GM18526 (cell line): ENCODE measurements around the gene APOOL.

Experiments
- POLR2A ChIP-seq: IDR thresholded peaks from 3 replicates; pipeline ENCODE4 v1.6.1; 2011; ENCODE audit not compliant: insufficient read length; ENCODE audit errors: extremely low read depth

APOOL gene, protein sequence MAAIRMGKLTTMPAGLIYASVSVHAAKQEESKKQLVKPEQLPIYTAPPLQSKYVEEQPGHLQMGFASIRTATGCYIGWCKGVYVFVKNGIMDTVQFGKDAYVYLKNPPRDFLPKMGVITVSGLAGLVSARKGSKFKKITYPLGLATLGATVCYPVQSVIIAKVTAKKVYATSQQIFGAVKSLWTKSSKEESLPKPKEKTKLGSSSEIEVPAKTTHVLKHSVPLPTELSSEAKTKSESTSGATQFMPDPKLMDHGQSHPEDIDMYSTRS

DNA sequence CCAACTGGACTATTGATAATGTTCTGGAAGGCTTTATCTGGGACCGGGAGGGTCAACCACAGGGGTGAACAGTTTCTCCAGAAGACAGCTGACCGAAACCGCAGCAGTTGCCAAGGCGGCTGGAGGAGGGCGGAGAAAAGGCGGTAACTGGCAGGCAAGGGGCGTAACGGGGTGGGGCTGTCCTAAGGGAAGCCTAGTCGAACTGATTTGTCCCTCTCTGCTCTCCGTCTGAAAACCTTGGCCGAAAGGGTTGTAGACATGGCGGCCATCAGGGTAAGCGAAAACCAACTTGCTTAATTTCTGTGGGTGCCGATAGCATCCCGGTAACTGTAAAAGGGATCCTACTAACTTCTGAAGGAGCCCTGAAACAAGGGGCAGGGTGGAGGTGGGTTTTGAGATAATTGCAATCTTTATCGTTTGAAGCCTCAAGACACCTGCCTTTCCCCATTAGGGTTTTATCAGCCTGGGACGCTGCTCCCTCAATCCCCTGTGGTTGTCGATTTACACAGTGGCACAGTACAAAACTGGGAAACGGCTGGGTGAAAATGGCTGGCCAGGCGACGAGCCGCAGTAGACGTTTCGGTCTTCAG lies at the start of gene APOOL:
APOOL (plus strand) TSS at position 223 of the 590 bp plus-strand sequence; CDS start at position 259, 36 bp downstream.
- TF ChIP-seq POLR2A = peak; percentile 32

DNA sequence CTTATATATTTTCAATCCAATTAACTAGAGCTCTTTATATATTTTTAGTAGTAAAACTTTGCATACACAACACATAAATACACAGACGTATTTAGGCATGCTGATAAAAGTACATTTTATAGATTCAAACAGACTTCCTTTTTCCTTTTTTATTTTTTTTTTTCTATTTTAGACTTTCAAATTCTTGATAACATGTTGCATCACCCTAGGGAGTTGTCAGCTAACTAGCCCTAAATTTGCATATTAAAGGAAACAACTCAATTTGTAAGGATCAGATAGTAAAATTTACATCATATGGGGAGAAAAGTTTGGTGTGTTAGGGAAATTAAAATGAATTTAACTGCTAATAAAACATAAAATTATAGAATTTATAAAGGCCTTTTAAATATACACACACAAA lies 47.4 kb upstream of the APOOL start:
- no peak for TF ChIP-seq POLR2A

DNA sequence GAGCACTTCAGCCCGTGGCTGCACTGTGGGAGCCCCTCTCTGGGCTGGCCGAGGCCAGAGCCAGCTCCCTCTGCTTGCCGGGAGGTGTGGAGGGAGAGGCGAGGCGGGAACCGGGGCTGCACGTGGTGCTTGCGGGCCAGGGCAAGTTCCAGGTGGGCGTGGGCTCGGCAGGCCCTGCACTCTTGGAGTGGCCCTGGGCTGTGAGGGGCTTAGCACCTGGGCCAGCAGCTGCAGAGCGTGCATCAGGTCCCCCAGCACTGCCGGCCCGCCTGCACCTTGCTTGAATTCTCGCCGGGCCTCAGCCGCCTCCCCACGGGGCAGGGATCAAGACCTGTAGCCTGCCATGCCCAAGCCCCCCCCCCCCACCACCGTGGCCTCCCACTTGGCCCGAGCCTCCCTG lies 28.9 kb upstream of the APOOL start:
- TF ChIP-seq POLR2A = no peak

DNA sequence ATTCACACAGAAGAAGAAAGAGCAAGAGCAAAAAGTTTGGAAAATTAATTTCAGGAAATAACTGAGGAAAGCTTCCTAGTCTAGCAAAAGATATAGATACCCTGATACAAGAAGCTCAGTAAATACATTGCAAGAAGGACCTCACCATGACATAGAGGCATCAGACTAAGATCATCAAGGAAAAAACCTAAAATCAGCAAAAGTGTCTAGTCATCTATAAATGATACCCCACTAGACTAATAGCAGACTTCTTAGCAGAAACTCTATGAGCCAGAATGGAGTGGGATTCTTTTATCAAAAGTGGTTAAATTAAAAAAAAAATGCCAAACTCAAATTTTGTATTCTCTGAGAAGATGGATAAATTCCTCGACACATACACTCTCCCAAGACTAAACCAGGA lies 10.5 kb upstream of the APOOL start:
- no peak for TF ChIP-seq POLR2A

DNA sequence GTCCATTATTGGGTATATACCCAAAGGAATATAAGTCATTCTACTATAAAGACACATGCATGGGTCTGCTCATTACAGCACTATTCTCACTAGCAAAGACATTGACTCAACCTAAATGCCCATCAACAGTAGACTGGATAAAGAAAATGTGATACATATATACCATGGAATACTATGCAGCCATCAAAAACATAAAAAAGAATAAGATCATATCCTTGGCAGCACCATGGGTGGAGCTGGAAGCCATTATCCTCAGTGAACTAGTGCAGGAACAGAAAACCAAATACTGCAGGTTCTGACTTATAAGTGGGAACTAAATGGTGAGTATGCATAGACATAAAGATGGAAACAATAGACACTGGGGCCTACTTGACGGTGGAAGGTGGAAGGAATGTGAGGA lies 2.3 kb upstream of the APOOL start:
- no peak for TF ChIP-seq POLR2A

DNA sequence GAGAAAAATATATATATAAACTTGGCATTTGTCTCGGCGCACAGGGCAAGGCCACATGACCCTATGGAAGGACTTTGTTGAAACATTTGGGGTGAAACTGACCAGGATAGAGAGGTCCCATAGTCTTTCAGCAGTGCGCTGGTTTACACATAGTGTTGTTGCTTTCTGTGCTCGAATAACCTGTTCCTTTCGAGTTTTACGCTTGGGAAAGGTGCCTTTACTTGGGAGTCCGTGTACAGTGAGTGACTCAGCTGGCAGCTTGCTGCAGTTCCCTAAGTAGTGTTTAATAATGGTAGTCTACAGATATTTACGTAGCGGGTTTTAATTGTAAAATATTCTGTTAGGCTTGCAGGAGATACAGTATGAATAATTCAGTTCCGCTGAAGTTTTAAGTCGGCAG lies 578 bp downstream of the APOOL start:
- TF ChIP-seq POLR2A = no peak

DNA sequence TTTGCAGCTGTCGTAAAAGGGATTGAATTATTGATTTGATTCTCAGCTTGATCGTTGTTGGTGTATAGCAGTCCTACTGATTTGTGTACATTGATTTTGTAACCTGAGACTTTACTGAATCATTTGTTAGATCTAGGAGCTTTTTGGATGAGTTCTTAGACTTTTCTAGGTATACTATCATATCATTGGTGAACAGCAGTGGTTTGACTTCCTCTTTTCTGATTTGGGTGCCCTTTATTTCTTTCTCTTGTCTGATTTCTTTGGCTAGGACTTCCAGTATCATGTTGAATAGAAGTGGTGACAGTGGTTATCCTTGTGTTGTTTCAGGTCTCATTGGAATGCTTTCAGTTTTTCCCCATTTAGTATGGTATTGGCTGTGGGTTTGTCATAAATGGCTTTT lies 8.4 kb downstream of the APOOL start:
- no peak for TF ChIP-seq POLR2A

DNA sequence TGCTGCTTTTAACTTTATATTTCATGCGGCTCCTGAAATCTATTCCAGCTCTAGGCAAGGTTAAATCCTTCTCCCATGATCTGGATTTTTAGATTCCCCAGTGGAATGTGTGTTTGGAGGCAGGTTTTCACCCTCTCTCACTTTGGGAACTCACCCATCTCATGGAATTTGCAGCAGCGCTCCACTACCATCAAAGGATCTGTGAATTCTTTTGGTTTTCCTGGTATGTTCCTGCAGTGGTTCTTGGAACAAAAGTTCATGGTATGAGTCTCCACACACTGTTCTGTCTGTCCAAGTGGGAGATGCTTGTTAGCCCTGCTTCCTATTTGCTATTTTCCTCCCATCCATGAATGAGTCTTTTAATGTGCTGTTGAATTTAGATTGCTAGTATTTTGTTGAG lies 14.0 kb downstream of the APOOL start:
- no peak for TF ChIP-seq POLR2A

DNA sequence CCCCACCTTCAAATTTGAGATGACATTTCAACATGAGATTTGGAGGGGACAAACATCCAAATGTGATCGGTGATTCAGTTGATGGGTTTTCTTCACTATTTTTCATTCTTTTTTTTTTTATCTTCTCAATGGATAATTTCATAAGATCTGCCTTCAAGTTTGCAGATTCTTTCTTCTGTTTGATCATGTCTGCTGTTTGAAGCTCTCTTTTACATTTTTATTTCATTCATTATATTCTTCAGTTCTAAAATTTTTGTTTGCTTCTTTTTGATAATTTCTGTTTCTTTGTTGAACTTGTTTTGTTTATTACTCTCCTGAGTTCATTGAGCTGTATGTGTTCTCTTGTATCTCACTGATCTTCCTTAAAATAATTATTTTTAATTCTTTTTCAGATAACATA lies 14.8 kb downstream of the APOOL start:
- TF ChIP-seq POLR2A = no peak

DNA sequence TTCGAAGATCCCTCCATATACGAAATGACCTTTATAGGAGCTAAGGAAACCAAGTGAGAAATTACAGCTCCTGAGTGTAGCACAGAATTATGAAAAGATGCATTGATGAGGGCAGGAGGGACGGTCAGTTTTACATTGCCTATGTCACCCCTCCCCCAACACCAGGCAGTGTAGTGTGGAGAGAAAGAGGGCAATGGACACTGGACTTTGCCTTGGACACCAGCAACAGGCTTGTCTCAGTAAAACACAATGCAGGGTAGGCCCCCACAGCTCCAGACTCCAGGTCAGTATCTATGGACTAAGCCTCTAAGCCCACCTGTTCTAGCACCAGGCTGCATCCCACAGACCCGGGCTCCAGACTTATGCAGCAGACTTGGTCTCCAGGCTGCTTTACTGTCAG lies 16.5 kb downstream of the APOOL start:
- TF ChIP-seq POLR2A = no peak

DNA sequence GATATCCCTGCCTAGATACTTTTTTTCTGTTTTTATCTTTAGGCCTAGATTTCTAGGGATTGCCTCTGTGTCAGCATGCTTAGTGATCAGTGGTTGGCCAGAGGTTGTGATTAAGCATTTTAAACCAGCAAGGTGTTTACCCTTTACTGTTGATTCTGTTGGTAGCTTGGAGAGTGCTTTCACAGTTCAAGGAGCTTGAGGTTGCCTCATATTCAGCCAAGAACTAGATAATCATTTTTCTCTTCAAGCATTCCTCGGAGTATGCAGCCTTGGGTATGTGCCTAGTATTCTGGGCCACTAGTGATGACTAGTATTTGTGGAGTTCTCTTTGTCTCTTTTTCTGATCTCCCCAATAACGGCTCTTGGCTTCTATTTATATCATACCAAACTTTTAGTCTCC lies 20.4 kb downstream of the APOOL start:
- no peak for TF ChIP-seq POLR2A

DNA sequence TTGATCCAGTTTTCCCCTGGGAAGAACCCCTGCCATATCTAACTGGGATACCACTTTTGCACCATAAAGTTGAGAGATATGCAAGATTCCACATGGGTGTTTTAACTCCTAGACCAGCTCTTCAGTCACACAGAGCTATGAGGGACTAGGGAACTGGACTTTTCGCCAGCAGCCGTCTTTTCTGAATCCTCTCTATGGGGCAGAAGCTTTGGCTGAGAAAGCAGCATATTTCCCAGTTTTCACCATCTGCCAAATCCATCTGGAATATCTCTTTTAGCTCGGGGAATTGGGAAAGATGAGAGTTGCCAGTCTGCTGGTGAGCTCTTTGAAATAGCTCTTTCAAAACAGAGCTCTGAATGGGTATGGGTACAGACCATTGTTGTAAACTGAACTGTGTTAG lies 20.9 kb downstream of the APOOL start:
- TF ChIP-seq POLR2A = no peak

DNA sequence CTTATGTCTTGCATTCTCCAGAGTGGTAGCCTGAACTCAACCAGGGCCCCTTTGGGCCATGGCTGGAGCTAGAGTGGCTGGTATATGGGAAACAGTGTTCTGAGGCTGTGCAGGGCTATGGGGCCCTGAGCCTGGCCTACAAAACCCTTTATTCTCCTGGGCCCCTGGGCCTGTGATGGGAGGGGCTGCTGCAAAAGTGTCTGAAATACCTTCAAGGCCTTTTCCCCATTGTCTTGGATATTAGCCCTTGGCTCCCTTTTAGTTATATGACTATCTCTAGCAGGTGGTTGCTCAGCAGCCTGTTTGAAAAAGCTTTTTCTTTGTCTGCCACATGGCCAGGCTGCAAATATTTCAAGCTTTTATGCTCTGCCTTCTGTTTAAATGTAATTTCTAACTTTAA lies 22.5 kb downstream of the APOOL start:
- TF ChIP-seq POLR2A = no peak

DNA sequence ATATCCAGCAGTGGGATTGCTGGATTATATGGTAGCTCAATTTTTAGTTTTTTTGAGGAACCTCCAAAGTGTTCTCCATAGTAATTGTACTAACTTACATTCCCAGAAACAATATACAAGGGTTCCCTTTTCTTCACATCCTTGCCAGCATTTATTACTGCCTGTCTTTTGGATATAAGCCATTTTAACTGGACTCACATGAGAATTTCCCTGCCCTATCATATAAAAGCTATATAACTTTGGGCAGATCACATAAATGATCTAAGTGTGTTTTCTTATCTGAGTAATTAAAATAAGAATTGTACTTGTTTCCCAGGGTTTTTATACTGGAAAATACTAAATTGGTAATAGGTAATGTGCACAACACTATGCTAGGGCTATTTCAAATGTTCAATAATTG lies 25.4 kb downstream of the APOOL start:
- no peak for TF ChIP-seq POLR2A

DNA sequence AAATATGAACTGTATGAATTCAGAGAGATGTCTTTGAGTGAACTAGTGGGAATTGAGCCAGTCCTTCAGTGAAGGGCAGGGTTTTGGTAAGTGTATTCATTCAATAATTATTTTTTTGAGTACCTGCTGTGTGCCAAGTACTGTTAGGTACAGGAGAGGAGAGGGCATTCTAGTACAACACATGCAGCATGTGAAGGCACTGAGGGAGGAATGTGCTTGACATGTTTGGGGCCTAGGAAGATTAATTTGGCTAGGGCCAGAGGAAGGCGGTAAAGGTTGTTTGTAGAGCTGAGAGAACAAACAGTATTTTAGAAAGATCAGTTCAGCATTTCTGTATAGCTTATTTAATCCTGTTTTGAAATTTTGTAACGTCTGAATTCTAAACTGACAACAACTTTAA lies 27.8 kb downstream of the APOOL start:
- no peak for TF ChIP-seq POLR2A

DNA sequence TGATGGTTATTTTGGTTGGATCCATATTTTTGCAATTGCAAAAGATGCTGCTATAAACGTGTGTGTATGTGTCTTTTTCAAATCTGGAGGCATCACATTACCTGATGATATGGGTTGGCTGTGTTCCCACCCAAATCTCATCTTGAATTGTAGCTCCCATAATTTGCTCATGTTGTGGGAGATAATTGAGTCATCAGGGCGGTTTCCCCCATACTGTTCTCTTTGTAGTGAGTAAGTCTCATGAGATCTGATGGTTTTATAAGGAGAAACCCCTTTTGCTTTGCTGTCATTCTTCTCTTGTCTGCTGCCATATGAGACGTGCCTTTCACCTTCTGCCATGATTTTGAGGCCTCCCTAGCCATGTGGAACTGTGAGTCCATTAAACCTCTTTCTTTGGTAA lies 33.4 kb downstream of the APOOL start:
- no peak for TF ChIP-seq POLR2A

DNA sequence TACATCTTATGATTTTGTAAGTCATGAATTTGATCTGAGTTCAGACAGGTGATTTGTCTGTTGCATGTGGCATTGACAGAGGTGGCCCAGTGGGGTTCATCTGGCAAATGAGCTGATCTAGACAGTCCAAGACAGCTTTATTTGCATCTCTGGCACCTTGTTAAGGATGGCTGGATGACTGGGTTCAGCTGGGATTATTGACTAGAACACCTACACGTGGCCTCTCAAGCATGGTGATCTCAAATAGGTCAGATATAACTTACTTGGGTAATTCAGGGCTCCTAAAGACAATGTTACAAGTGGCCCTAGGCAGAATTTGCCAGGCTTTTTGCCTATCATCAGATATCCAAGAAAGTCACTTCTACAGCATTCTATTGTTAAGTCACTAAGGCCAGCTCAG lies 48.0 kb downstream of the APOOL start:
- TF ChIP-seq POLR2A = no peak
